ENCODE measurements around the gene ZNF397. TPM values are rescaled to one million over a fixed set of nuclear protein-coding genes. Genes with fewer than 3 reads are reported as not detected.

The ZNF397 gene
- total RNA-seq, 1 donor from 2014 or later: 13.9 TPM

DNA sequence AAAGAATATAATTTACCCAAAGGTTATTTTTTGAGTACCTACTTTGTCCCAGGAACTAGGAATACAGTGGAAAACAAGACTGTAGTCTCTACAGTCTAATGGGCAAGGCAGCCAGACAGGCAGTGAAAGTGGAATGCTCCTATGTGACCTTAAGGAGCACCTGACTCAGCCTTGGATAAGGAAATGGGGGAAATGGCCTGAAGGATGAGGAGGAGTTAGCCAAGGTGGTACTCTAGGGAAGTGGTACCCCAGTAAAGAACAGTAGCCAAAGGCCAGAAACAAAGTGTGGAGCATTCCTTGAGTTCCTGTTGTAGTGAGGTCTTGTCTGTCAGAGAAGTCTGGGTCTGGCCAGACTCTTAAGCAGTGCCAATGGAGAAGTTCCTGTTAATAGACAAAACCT, 6.0 kb downstream of the ZNF397 start:
- no peaks in the 10 kb centered on the region for H3K27me3 ChIP-seq
- peaks cover 58 to 76% of the 10 kb centered on the region in 2 donors for H3K36me3 ChIP-seq
- TF ChIP-seq, protein P1, sequence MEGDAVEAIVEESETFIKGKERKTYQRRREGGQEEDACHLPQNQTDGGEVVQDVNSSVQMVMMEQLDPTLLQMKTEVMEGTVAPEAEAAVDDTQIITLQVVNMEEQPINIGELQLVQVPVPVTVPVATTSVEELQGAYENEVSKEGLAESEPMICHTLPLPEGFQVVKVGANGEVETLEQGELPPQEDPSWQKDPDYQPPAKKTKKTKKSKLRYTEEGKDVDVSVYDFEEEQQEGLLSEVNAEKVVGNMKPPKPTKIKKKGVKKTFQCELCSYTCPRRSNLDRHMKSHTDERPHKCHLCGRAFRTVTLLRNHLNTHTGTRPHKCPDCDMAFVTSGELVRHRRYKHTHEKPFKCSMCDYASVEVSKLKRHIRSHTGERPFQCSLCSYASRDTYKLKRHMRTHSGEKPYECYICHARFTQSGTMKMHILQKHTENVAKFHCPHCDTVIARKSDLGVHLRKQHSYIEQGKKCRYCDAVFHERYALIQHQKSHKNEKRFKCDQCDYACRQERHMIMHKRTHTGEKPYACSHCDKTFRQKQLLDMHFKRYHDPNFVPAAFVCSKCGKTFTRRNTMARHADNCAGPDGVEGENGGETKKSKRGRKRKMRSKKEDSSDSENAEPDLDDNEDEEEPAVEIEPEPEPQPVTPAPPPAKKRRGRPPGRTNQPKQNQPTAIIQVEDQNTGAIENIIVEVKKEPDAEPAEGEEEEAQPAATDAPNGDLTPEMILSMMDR (IDR thresholded peaks at IDR 0.05): no peak
- H3K27ac ChIP-seq: no peak overlapping the region
- DNase-seq (ENCODE audit: low spot score in 2 of 2): no peak
- no peak overlapping the region for H3K4me3 ChIP-seq
- intact Hi-C loops (cut with DNase I): no loop called here
- H3K9me3 ChIP-seq: no peaks in the 10 kb centered on the region
- H3K4me1 ChIP-seq: peaks cover 3 to 10% of the 10 kb centered on the region in 2 donors

- Histone ChIP-seq H3K4me3 (no peak overlapping the region), H3K4me1 (peaks cover under 1 to 2% of the 10 kb centered on the region in 2 donors), H3K9me3 (no peaks in the 10 kb centered on the region), H3K27me3 (no peaks in the 10 kb centered on the region), H3K27ac (no peak overlapping the region), H3K36me3 (peaks cover 55 to 80% of the 10 kb centered on the region in 2 donors)
- intact Hi-C loops (cut with DNase I): no loop called here
- TF ChIP-seq, protein P1 (IDR thresholded peaks at IDR 0.05): no peak
- DNase-seq (ENCODE audit: low spot score in 2 of 2): no peak
Measured at GRCh38 chr18:35247412-35248249, 6.8 kb downstream of the ZNF397 start.

- H3K36me3 ChIP-seq: peaks cover 55 to 80% of the 10 kb centered on the region in 2 donors
- no peaks in the 10 kb centered on the region for H3K27me3 ChIP-seq
- intact Hi-C loops (cut with DNase I): no loop called here
Measured at GRCh38 chr18:35248429-35248828, 7.6 kb downstream of the ZNF397 start.

GRCh38 chr18:35252466-35252865, 11.6 kb downstream of the ZNF397 start:
- DNase-seq (ENCODE audit: low spot score in 2 of 2): no peak
- TF ChIP-seq, protein P1 (IDR thresholded peaks at IDR 0.05): no peak
- no peak overlapping the region for H3K4me3 ChIP-seq
- intact Hi-C loops (cut with DNase I): no loop called here
- H3K27ac ChIP-seq: no peak overlapping the region
- peaks cover 34 to 61% of the 10 kb centered on the region in 2 donors for H3K36me3 ChIP-seq
- H3K4me1 ChIP-seq: no peaks in the 10 kb centered on the region
- H3K9me3 ChIP-seq: peaks cover 0 to 9% of the 10 kb centered on the region in 2 donors
- H3K27me3 ChIP-seq: no peaks in the 10 kb centered on the region

More at GRCh38 chr18:35248429-35248828, 7.6 kb downstream of the ZNF397 start:
- Histone ChIP-seq H3K4me1 (no peaks in the 10 kb centered on the region), H3K27ac (no peak overlapping the region), H3K4me3 (no peak overlapping the region), H3K9me3 (peaks cover 0 to under 1% of the 10 kb centered on the region in 2 donors)
- no peak for DNase-seq (ENCODE audit: low spot score in 2 of 2)
- TF ChIP-seq, protein P1 (IDR thresholded peaks at IDR 0.05): no peak

DNA sequence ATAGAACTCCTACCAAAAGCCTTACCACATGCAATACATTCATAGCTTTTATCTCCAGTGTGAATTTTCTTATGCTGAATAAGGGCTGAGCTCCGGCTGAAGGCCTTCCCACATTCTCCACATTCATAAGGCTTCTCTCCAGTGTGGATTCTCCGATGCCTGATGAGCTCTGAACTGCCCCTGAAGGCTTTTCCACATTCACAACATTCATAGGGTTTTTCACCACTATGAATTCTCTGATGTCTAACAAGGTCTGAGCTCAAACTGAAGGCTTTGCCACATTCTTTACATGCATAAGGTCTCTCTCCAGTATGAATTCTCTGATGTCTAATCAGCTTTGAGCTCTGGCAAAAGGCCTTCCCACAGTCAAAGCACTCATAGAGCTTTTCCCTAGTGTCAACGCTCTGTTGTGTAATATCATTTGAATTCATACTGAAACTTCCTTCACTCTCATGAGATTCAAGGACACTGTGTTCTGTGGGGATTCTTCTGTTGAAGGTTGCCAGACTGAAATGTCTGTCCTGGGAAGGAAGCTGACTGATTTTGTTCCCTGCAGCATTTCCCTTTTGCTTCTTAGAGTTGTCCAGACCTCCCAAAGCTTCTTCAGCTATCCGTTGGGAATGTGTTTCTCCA, 12.9 kb downstream of the ZNF397 start:
- intact Hi-C loops (cut with DNase I): no loop called here
- TF ChIP-seq, protein P1 (IDR thresholded peaks at IDR 0.05): no peak

More for the DNA sequence above, 12.9 kb downstream of the ZNF397 start:
- no peaks in the 10 kb centered on the region for H3K27me3 ChIP-seq
- peaks cover 0 to 9% of the 10 kb centered on the region in 2 donors for H3K9me3 ChIP-seq
- H3K27ac ChIP-seq: no peak overlapping the region
- no peak overlapping the region for H3K4me3 ChIP-seq
- H3K36me3 ChIP-seq: peaks cover 23 to 58% of the 10 kb centered on the region in 2 donors
- DNase-seq (ENCODE audit: low spot score in 2 of 2): no peak
- H3K4me1 ChIP-seq: no peaks in the 10 kb centered on the region

Measured in ascending aorta (tissue), 2 donors.